ENCODE measurements around the gene CRYBA4.

DNA sequence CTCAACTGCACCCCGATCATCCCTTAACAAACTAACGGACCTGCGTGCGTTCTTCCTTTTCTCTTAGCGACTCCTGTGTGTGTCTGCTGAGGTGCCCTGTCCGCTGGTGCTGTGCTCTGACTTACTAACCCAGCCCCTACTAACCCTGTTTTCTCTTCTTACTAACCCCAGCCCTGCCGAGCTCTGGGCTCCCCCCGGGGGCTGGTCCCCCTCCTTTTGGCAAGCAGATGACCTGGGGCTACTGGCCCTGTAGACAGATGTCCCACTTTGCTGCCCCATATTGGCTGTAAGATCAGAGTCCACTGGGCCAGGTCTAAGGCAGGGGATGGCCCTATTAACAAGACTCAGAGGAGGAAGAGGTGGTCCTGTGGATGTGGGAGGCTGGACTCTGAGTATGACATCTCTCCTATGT lies 50.3 kb downstream of the CRYBA4 start:
- TF ChIP-seq, protein P1, sequence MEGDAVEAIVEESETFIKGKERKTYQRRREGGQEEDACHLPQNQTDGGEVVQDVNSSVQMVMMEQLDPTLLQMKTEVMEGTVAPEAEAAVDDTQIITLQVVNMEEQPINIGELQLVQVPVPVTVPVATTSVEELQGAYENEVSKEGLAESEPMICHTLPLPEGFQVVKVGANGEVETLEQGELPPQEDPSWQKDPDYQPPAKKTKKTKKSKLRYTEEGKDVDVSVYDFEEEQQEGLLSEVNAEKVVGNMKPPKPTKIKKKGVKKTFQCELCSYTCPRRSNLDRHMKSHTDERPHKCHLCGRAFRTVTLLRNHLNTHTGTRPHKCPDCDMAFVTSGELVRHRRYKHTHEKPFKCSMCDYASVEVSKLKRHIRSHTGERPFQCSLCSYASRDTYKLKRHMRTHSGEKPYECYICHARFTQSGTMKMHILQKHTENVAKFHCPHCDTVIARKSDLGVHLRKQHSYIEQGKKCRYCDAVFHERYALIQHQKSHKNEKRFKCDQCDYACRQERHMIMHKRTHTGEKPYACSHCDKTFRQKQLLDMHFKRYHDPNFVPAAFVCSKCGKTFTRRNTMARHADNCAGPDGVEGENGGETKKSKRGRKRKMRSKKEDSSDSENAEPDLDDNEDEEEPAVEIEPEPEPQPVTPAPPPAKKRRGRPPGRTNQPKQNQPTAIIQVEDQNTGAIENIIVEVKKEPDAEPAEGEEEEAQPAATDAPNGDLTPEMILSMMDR (IDR thresholded peaks at IDR 0.05; ENCODE audit: borderline replicate concordance, extremely low read depth, low read length, poor library complexity, severe bottlenecking), result no peak
- TF ChIP-seq EZH2 (IDR thresholded peaks at IDR 0.05; ENCODE audit: borderline replicate concordance, low read depth, low read length, severe bottlenecking), result no peak

Measured in DND-41 (cell line).